Activated naive CD4-positive, alpha-beta T cell treated with anti-CD3 and anti-CD28 coated beads, Interleukin-2, amount 50 U/mL, for 24 hours (primary cell): Measurements from ENCODE around the gene CLTB.
A peak's percentile ranks its signal among the peaks of the same experiment; 100 is the strongest.
"Not testable (repeated sequence)": the region's sequence is repeated elsewhere in the genome, so short reads cannot be mapped to it uniquely, and the experiment has no call there.

Source experiments
- H3K27ac Mint-ChIP-seq: one replicate; pipeline ENCODE4 v1.8.0; 2021; ENCODE audit warnings: mild to moderate bottlenecking, mixed read lengths
- H3K27me3 Mint-ChIP-seq: one replicate; pipeline ENCODE4 v1.8.0; 2021; ENCODE audit warnings: mixed read lengths
- H3K36me3 Mint-ChIP-seq: one replicate; pipeline ENCODE4 v1.8.0; 2021; ENCODE audit warnings: mixed read lengths
- H3K4me1 Mint-ChIP-seq: one replicate; pipeline ENCODE4 v1.8.0; 2021; ENCODE audit warnings: mixed read lengths
- H3K4me3 Mint-ChIP-seq: one replicate; pipeline ENCODE4 v1.8.0; 2021; ENCODE audit warnings: mild to moderate bottlenecking, mixed read lengths
- H3K9me3 Mint-ChIP-seq: one replicate; pipeline ENCODE4 v1.8.0; 2021; ENCODE audit warnings: mixed read lengths

The CLTB gene

GRCh38 chr5:176415952-176416924 is at the start of gene CLTB:
CLTB (minus strand) TSS chr5:176416539; CDS start chr5:176416363, 176 bp downstream.
- no peaks in the 10 kb centered on the region for H3K27me3 Mint-ChIP-seq
- H3K4me3 Mint-ChIP-seq = peak within 1 kb of the TSS; percentile 91
- H3K9me3 Mint-ChIP-seq = no peaks in the 10 kb centered on the region
- H3K36me3 Mint-ChIP-seq = peaks cover 2% of the 10 kb centered on the region
- H3K27ac Mint-ChIP-seq = peak within 1 kb of the TSS; percentile 55
- H3K4me1 Mint-ChIP-seq = peaks cover 48% of the 10 kb centered on the region

GRCh38 chr5:176463113-176463764 is 46.9 kb upstream of the CLTB start:
- Mint-ChIP-seq H3K4me3 (no peak overlapping the region), H3K27ac (no peak overlapping the region), H3K36me3 (peaks cover 7% of the 10 kb centered on the region), H3K27me3 (no peaks in the 10 kb centered on the region), H3K4me1 (peaks cover 49% of the 10 kb centered on the region), H3K9me3 (no peaks in the 10 kb centered on the region)

- no peaks in the 10 kb centered on the region for H3K27me3 Mint-ChIP-seq
- H3K4me1 Mint-ChIP-seq = peaks cover 54% of the 10 kb centered on the region
- H3K4me3 Mint-ChIP-seq = no peak overlapping the region
- H3K27ac Mint-ChIP-seq = no peak overlapping the region
- peaks cover 4% of the 10 kb centered on the region for H3K36me3 Mint-ChIP-seq
- no peaks in the 10 kb centered on the region for H3K9me3 Mint-ChIP-seq
Observed at GRCh38 chr5:176461349-176461748, 45.0 kb upstream of the CLTB start.

GRCh38 chr5:176458904-176459561 is 42.7 kb upstream of the CLTB start:
- H3K27ac Mint-ChIP-seq = no peak overlapping the region
- H3K36me3 Mint-ChIP-seq = peaks cover 4% of the 10 kb centered on the region

GRCh38 chr5:176454724-176455394 is 38.5 kb upstream of the CLTB start:
- Mint-ChIP-seq H3K27me3 (no peaks in the 10 kb centered on the region), H3K9me3 (no peaks in the 10 kb centered on the region), H3K36me3 (peaks cover 4% of the 10 kb centered on the region), H3K4me3 (no peak overlapping the region), H3K4me1 (peaks cover 61% of the 10 kb centered on the region), H3K27ac (no peak overlapping the region)

More at GRCh38 chr5:176458904-176459561, 42.7 kb upstream of the CLTB start:
- peaks cover 55% of the 10 kb centered on the region for H3K4me1 Mint-ChIP-seq
- H3K9me3 Mint-ChIP-seq = no peaks in the 10 kb centered on the region
- H3K27me3 Mint-ChIP-seq = no peaks in the 10 kb centered on the region
- H3K4me3 Mint-ChIP-seq = no peak overlapping the region

- peak overlapping the region; percentile 99 for H3K4me3 Mint-ChIP-seq
Observed at GRCh38 chr5:176450077-176450476, 33.7 kb upstream of the CLTB start.

GRCh38 chr5:176447978-176448608 is 31.8 kb upstream of the CLTB start, which contains the start of gene FAF2:
FAF2 (plus strand) TSS chr5:176448385; CDS start chr5:176448408, 23 bp downstream.
- peaks cover 37% of the 10 kb centered on the region for H3K4me1 Mint-ChIP-seq
- H3K9me3 Mint-ChIP-seq = no peaks in the 10 kb centered on the region
- H3K27ac Mint-ChIP-seq = peak within 1 kb of the TSS; percentile 97
- no peaks in the 10 kb centered on the region for H3K27me3 Mint-ChIP-seq
- no peaks in the 10 kb centered on the region for H3K36me3 Mint-ChIP-seq
- peak within 1 kb of the TSS; percentile 99 for H3K4me3 Mint-ChIP-seq

More at GRCh38 chr5:176450077-176450476, 33.7 kb upstream of the CLTB start:
- Mint-ChIP-seq H3K27me3 (no peaks in the 10 kb centered on the region), H3K36me3 (no peaks in the 10 kb centered on the region), H3K27ac (no peak overlapping the region), H3K9me3 (no peaks in the 10 kb centered on the region), H3K4me1 (peaks cover 50% of the 10 kb centered on the region)

GRCh38 chr5:176447591-176447977 is 31.2 kb upstream of the CLTB start:
- no peaks in the 10 kb centered on the region for H3K9me3 Mint-ChIP-seq
- H3K4me3 Mint-ChIP-seq = peak overlapping the region; percentile 99
- H3K27ac Mint-ChIP-seq = peak overlapping the region; percentile 97
- H3K27me3 Mint-ChIP-seq = no peaks in the 10 kb centered on the region
- H3K4me1 Mint-ChIP-seq = peaks cover 32% of the 10 kb centered on the region
- H3K36me3 Mint-ChIP-seq = no peaks in the 10 kb centered on the region

- peaks cover 27% of the 10 kb centered on the region for H3K4me1 Mint-ChIP-seq
- H3K9me3 Mint-ChIP-seq = no peaks in the 10 kb centered on the region
- H3K27me3 Mint-ChIP-seq = no peaks in the 10 kb centered on the region
- H3K4me3 Mint-ChIP-seq = peak overlapping the region; percentile 99
- no peaks in the 10 kb centered on the region for H3K36me3 Mint-ChIP-seq
- H3K27ac Mint-ChIP-seq = peak overlapping the region; percentile 97
Observed at GRCh38 chr5:176446884-176447590, 30.7 kb upstream of the CLTB start.

- Mint-ChIP-seq H3K4me1 (peaks cover 27% of the 10 kb centered on the region), H3K27ac (no peak overlapping the region), H3K4me3 (peak overlapping the region; percentile 67)
Observed at GRCh38 chr5:176446028-176446665, 29.8 kb upstream of the CLTB start.

GRCh38 chr5:176444742-176445141 is 28.4 kb upstream of the CLTB start:
- H3K9me3 Mint-ChIP-seq = no peaks in the 10 kb centered on the region
- H3K36me3 Mint-ChIP-seq = no peaks in the 10 kb centered on the region
- H3K27ac Mint-ChIP-seq = no peak overlapping the region
- H3K27me3 Mint-ChIP-seq = no peaks in the 10 kb centered on the region
- peaks cover 17% of the 10 kb centered on the region for H3K4me1 Mint-ChIP-seq
- H3K4me3 Mint-ChIP-seq = no peak overlapping the region

More at GRCh38 chr5:176446028-176446665, 29.8 kb upstream of the CLTB start:
- Mint-ChIP-seq H3K36me3 (no peaks in the 10 kb centered on the region), H3K27me3 (no peaks in the 10 kb centered on the region), H3K9me3 (no peaks in the 10 kb centered on the region)

- not testable (repeated sequence) for H3K4me1 Mint-ChIP-seq, H3K36me3 Mint-ChIP-seq, H3K4me3 Mint-ChIP-seq, H3K9me3 Mint-ChIP-seq, H3K27ac Mint-ChIP-seq, H3K27me3 Mint-ChIP-seq
Observed at GRCh38 chr5:176442911-176443310, 26.6 kb upstream of the CLTB start.

GRCh38 chr5:176441921-176442323 is 25.6 kb upstream of the CLTB start:
- no peak overlapping the region for H3K4me3 Mint-ChIP-seq
- peaks cover 8% of the 10 kb centered on the region for H3K4me1 Mint-ChIP-seq
- H3K27me3 Mint-ChIP-seq = no peaks in the 10 kb centered on the region
- no peak overlapping the region for H3K27ac Mint-ChIP-seq
- H3K36me3 Mint-ChIP-seq = no peaks in the 10 kb centered on the region
- no peaks in the 10 kb centered on the region for H3K9me3 Mint-ChIP-seq
